ENCODE measurements around the gene MAP3K7CL.

MAP3K7CL gene, protein sequence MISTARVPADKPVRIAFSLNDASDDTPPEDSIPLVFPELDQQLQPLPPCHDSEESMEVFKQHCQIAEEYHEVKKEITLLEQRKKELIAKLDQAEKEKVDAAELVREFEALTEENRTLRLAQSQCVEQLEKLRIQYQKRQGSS
- 3.6 to 8.0 (median 4.4) reads per million in 4 experiments for total RNA-seq

DNA sequence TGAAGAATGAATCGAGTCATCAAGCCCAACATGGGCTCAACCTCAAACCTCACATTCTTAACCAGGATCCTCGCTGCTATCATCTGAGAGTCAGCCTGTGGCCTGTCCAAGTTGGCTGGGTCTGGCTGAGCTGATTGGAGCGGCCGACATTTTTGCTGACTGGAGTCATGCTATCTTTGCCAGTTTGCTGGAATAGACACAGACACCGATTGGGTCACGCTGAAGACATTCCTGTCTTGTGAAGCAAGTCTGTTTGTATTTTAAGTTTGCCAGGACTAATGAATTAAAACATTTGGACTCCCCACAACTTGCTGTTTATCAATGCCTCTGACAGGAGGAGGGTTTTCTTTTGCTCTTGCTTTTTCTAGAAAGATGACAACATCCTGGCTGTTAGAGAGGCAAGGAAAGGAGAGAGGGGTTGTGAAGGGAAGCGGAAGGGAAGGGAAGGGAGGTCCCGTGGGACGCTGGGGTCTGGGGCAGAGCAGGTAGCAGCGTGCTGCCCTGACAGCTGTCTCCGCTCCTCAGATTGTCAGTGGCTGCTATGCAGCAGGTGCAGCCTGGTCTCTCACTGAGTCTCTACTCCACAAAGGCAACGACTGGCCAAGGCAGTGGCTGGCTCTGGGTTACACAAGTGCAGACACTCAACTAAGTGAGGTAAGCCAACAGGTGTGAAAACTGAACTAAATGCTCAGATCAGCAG is at the start of gene MAP3K7CL:
Gene MAP3K7CL (plus strand): TSS at position 375 of the 700 bp plus-strand sequence. CDS start 2,701 bp downstream, outside the sequence.
- no peak for DNase-seq

DNA sequence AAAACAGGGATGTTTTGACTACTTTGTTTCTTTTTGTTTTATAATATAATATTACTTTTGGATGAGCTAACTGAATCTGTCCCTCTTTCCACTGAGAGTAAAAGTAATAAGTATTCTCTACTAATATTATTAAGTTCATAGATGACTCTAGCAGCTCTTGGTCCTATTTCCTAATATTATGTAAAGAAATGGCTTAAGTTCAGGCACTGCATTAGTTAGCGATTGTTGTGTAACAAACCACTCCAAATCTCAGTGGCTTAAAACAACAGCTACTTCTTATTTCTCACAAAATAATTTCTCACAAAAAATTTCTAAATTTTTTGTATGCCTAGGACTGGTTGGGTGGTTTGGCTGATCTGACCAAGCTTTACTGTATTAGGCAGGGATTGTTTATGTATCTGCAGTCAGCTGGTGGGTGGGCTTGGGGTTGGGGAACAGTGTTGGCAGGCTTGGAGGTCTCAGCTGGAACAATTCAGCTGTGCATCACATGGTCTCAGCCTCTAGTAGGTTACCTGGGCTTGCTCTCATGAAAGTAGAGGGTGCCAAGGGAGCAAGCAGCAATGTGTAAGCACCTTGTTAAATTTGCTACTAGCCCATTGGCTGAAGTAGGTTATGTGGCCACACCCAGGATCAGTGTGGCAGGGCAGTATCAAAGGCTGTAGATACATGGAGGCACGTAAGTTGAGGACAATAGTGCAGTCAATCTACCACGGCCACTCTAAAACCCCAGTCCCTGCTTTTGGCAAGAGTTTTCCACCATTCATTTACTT is 48.2 kb upstream of the MAP3K7CL start:
- no peak for DNase-seq

DNA sequence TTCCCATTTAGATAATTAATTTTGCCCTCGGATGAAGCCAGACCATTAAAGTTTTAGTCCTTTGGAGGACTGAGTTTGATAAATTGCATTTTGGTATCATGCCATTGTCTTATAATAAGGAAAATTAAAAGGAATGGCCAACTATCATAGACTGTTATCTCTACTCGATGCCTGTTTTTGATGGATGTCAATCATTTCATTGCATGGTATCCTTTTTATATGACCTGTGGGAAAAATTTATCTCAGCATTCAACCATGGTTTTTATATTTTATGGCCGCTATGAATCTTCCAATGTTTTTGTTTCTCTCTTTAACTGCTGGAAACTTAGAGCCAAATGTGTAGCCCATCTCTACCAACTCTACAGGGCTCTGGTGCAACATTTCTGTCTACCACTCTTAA is 47.1 kb upstream of the MAP3K7CL start:
- DNase-seq: no peak

DNA sequence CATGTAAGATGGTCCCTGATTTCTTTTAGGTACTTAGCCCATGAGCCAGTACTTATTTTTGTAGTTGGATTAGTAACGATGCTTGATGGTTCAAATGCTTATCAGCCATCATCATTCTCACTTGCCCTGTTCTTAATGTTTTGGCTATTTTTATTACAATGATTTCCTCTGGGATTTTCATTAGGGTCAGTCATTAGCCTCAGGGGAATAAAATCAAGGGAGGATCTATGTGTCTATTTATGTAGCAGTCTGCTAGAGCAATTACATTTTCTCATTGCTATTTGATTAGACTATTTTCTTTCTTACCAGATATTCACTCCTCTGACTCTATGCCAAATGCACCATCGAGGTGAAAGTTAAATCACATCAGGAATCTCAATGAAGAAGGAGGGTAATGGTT is 46.1 kb upstream of the MAP3K7CL start:
- no peak for DNase-seq

DNA sequence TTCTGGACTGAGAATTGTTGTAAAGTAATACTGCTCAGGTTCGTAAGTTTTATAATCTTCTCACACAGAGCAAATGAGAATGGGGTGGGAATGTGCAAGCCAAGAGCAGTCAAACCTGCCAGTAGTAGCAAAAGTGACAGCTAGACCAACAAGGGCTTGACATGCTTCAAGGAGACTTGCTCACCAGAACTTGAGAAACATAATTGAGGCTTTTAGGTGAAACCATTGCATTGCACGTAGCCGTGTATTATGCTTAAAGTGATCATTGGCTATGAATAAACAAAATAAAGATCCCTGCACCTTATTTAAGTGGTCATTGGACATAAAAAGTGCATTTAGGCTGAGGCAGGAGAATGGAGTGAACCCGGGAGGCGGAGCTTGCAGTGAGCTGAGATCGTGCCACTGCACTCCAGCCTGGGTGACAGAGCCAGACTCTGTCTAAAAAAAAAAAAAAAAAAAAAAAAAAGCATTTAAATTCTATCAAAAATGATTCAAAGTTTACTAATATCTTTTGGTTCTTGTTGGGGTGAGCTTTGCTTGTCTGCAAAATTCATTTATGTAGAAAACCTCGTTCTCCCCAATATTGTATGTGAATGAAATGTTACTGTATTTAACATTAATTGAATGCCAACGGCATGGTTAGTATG is 45.2 kb upstream of the MAP3K7CL start:
- no peak for DNase-seq

DNA sequence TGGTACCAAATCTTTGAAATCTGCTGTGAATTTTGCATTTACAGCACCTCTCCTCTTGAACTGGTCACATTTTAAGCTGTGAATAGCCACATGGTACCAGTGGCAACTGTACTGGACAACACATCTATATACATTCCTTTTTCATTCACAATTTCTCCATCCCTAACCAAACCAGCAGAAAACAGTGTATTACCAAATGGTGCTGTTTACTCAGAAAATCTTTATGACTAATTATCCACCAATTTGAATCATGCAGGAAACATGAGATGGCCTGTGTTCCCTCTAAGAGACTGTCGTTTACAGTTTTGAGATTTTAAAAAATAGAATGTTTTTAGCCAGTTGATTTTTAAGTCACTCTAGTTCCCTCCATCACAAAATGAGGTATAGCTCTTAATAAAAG is 39.4 kb upstream of the MAP3K7CL start:
- DNase-seq: no peak

DNA sequence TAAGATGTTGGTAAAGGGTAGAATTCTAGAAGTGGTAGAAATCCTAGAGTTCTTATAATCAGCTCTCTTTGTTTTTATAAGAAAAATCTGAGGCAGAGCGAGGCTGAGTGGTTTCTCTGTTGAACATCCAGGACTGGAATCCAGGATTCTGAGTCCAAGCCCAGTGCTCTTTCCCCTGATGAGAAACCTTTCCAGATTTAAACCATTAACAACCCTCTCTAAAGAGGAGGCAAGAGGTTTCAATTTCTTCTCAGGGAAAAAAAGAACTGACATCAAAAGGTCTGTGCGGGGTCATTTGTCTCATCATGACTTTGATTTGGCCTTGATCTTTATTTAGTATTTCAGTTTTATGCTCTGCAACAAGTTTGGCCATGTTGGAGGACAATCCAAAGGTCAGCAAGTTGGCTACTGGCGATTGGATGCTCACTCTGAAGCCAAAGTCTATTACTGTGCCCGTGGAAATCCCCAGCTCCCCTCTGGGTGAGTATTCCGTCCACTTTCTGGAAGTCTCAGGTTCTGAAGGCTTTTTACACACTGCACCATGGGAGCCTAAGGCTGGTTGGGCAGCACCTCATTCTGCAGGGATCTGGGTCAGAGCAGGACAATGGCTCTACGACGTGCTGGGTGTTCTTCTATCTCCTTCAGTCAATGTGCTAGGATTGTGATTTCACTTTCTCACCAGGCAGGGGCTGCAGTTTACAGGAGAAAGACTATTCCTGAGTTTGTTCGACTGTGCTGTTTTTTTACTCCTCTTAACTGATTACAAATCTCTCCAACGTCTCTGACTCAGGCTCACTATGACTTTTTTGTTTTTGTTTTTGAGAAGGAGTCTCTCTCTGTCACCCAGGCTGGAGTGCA is 38.1 kb upstream of the MAP3K7CL start:
- no peak for DNase-seq

DNA sequence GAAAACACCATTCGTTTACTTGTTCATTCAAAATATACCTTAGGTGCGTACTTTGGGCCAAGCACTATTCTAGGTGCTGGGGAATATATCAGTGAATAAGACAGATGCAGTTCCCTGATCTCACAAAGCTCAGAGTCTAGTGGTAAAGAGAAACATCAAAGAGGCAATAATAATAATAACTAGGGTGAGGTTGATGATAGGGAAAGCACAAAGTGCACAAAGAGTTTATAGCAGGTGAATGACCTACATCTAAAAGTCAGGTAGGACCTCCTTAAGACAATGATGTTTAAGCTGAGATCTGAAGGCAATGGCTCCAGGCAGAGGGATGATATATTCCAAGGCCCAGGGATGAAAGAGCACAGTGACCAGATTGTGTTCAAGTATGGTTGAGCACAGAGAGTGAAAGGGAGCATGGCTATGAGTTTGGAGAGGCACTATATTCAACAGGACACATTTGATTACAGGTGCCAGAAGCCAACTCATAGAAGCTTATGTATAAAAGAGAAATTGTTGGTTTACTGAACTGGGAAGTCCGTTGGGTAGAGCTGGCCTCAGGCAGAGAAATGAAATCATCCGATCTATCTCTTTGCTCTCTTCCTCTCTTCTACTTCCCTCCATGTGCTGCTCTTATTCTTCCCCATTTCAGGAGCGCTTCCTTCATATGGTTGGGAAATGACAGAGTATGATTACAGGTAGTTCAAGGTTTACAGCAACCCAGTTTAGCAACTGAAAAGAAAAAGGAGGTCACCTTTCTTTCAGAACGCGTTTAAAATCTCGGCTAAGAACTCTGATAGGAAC is 34.0 kb upstream of the MAP3K7CL start:
- DNase-seq: no peak

DNA sequence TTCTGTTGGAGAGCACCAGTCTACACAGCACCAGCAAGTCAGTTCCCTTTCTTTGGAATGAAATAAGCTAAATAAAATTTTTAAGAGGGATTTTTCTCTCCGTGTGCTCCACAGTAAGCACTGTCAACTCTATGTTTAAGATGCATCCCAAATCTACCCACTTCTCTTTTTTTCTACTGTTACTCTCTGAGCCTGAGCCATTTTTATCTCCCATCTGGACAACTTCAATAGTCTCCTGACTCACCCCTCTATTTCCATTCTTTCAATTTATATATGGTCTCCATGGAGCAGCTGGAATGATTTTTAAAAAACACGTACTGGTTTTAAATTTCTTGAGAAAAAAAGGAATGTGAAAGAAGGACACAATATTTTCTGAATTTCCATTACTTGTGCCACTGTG is 32.3 kb upstream of the MAP3K7CL start:
- no peak for DNase-seq

DNA sequence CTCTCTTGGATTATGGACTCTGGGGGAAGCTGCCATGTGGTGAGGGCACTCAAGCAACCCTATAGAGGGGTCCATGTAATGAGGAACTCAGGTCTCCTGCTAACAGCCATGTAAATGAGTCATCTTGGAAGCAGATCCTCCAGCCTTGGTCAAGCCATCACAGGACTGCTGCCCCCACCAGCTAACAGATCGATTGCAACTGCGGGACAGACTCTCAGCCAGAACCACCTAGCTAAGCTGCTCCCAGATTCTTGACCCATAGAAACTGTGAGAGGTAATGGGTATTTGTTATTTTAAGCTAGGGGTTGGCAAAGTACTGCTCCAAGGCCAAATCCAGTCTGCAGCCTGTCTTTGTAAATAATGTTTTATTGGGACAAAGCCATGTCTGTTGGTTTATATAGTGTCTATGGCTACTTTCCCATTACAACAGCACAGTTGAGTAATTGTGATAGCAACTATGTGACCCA is 27.6 kb upstream of the MAP3K7CL start:
- DNase-seq: no peak

DNA sequence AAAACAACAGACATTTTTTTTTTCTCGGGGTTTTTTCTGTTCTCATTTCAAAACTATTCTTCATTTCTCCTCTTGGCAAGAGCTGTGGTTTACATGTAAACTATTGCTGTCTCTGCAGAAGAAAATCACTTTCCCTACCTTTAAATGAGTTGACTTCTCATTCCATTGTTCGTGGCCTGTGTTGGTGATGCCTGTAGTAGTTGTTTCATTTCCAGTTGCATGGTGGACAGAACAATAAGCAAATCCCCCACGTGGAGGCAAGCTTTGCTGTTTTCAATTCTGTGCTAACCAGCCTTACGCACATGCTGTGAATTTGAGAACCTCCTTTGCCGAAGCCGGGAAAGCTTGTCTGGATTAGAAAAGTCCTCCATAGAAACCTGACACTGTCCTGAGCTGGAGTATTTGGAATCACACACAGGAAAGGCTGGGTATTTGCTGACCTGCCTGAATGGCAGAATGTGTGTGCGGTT is 26.2 kb upstream of the MAP3K7CL start:
- DNase-seq: no peak

DNA sequence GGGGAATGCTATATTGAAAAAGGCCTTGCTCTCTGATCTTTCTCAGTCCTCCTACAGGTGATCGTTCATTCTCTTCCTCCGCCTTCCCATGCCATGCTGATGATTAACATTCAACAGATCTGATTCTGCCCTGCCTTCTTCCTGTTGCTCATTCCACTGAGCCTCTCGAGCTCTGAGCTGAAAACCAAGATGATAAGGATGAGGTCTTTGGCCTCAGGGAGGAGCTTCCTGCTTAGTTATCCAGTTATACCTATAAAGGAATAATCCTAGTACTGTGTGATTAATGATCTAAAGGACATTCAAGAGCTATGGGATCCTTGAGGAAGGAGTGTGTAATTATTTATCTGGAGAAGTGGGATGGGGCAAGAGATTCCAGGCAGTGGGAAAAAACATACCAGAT is 25.2 kb upstream of the MAP3K7CL start:
- no peak for DNase-seq

DNA sequence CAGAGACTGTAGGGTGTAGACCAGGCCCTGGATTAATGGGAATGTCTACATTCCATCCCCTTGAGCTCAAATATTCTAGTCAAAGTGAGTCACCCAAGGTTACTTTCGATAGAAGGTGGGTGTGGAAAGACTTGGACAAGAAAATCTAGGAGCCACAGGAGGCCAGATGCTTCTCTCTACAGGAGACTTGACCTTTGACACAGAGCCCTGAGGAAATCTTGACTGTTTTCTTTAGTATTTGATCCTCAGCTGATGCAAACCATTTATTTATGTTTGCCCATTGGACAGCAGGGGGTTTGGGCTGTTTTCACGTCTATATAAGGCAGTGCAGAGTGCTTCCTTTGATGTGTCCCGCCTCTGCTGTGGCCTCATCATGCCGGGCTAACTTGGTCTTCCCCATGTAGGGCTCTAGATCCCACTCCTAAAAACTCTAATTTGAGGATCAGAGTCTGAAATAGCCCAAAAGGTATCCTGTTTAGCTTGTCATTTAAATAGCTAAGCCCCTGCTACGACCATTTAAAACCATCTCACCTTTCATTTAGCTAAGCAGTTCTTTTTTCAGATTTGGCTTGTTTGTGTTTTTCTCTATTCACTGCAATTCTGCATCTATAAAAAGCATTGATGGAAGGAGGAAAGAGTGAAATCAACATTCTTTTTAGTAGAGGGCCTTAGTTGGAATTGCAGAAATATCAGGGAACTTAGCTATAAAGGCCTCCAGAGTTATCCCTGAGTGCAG is 15.5 kb upstream of the MAP3K7CL start:
- no peak for DNase-seq

DNA sequence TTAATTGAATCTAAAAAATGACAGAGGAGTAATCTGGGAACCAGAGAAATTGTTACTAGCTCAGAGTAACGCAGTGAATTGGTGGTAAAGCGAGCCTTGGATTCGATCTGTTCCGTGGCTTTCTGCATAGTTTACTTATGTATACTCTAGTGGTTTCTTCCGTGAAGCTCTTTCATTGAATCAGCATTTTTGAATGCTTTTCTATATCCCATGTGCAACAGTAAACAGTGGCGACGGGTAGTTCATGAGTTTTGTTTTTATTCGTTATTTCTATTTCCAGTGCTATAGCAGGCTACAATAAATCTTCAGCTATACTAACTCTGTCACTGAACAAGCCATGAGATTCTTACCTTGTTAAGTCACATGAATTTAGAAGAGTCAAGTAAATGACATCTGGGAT is 14.5 kb upstream of the MAP3K7CL start:
- DNase-seq: no peak

DNA sequence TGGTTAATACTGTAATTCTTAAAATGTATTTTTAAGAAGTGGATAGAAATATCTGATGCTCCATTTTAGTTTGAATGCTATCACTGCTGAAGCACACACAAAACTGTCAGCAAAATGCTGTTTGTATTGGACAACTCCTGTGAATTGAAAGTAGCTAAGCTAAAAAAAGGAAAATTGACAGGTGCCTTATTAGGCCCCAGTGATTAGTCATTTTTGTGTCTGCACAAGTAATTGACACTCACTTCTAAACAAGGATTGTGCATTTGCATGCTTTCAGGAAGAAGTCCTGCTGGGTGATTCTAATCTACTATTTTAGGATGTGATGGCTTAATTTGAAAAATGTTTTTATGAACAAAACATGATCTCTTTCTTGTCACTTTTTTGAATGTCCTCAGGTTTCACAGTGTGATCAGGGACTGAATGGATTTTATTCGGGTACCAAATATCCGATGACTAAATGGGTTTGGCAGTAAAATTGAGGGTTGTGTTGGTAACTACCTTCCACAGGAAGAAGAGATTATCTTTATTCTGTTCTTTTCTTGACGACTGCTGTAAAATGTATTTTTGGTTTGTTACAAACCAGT is 13.0 kb upstream of the MAP3K7CL start:
- no peak for DNase-seq

DNA sequence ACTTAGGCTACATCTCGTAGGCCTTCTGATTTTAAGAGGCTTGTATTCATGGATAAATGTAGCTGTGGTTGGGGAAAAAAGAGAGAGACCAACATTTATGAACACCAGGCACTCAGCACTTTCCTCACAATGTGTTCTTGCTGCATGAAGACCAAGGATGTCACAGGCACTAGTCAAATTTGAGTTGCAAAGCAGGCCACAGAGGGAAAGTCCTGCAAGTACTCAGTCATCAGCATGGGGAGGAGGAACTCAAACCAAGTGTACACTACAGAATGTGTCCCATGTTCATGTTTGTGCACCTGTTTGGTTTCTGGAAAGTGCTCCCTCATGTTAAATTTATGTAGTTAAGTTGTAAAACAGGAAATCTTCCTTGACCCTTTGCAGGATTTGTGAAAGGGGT is 8.7 kb upstream of the MAP3K7CL start:
- no peak for DNase-seq

DNA sequence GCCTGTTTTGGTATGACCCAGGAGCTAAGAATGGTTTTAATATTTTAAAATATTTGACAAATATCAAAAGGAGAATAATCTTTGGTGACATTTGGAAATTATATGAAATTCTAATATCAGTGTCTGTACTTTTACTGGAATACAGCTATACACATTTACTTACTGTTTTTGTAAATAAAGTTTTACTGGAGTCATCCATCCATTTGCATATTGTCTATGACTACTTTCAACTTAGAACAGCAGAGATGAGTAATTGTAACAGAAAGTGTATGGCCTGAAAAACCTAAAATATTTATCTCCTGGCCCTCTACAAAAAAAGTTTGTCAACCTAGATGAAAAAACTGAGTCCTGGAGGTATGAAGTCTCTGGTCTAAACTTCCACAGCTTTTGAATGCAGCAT is 5.8 kb upstream of the MAP3K7CL start:
- no peak for DNase-seq

DNA sequence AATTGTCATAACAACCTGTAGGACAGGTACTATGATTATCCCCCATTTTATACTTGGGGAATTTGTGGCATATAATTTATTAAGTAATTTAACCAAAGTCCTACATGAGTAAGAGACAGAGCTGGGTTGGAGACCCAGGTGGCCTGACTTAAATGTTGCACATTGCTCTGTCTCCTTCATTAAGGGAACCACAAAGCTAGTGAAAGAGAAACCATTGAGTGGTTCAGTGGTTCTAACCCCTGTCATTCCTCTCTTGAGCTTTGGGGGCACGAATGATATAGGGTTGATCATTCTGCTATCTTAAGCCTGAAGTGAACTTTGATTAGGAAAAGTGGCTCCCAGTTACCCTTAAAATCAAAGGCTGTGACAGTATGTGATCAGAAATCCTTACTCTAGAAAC is 5.3 kb upstream of the MAP3K7CL start:
- DNase-seq: no peak

DNA sequence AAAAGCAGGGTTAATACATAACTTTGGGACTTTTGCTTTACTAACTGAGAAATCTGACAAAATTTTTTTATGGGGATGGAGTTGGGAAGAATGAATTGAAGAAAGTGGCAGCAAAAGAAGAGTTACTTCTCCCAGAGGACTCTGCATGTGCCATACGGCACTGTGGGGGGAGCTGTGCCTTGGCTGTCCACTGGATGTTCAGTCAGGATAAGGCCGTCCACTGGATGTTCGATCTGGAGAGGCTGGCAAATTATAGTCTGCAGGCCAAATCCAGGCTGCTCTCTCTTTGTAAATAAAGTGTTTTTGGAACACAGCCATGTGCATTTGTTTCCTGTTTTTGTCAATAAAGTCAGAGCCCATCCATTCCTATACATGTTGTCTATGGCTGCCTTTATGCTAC is 4.5 kb upstream of the MAP3K7CL start:
- no peak for DNase-seq

DNA sequence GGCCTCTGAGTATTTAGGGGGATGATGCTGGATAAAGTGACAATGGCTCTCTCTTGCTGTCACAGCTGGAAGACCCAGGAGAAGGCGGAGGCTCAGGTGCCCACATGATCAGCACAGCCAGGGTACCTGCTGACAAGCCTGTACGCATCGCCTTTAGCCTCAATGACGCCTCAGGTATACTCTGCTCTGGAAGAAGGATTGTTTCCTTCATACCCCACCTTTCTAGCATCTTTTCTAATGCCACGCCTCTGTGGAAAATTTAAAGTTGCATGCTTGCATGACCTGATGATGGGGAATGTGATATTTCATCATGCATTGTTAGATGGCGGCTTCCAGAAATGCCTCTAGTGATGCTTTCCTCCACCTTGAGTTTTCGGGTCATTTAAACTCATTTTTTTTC is 2.8 kb downstream of the MAP3K7CL start:
- DNase-seq: no peak
